IMR-90 (cell line): ENCODE data around the gene PEX7. TPM values are rescaled to one million over a fixed set of nuclear protein-coding genes. Genes with fewer than 3 reads are reported as not detected.

ENCODE experiments used
- ATAC-seq: fragments of 200-7000 bp; cut with Tn5 transposase; 2 replicates; pipeline ENCODE4 v1.9.1; 2020; ENCODE audit warnings: low read depth, mild to moderate bottlenecking, moderate library complexity
- BruUV-seq: library from RNA; stranded (reverse); fragments of 400-500 nt; replicated peaks from 2 replicates; lab custom pipeline; 2021; lab: Mats Ljungman, UMichigan
- CTCF ChIA-PET: fragments of 300-600 bp; formaldehyde crosslinking; extraction: SDS; loops from one replicate; lab custom pipeline; 2021; ENCODE audit warnings: antibody characterized with exemption; lab: Yijun Ruan, JAX
- POLR2A ChIA-PET: fragments of 300-600 bp; sonication (Branson Sonifier 250); formaldehyde crosslinking; loops from one replicate; lab custom pipeline; 2022; ENCODE audit warnings: antibody characterized with exemption; ENCODE audit not compliant: unreplicated experiment; lab: Charles Lee
- DNase-seq: peaks from one replicate; pipeline ENCODE4 v3.0.0; 2013
- H2AFZ ChIP-seq: replicated peaks from 2 replicates; pipeline ENCODE3; 2013; ENCODE audit warnings: low read length, mild to moderate bottlenecking; ENCODE audit not compliant: poor library complexity
- H2AK5ac ChIP-seq: 2 replicates; pipeline ENCODE4 v1.6.1; 2013; ENCODE audit warnings: low read depth, low read length, inconsistent platforms
- H2AK9ac ChIP-seq: replicated peaks from 2 replicates; pipeline ENCODE3; 2013; ENCODE audit warnings: mild to moderate bottlenecking, low read depth, low read length, moderate library complexity; ENCODE audit not compliant: poor library complexity
- H2BK120ac ChIP-seq: 2 replicates; pipeline ENCODE4 v1.6.1; 2013; ENCODE audit warnings: low read depth, low read length, inconsistent platforms
- H2BK15ac ChIP-seq: 3 replicates; pipeline ENCODE4 v1.6.1; 2013; ENCODE audit warnings: low read depth, low read length, inconsistent platforms
- H2BK20ac ChIP-seq: 2 replicates; pipeline ENCODE4 v1.6.1; 2013; ENCODE audit warnings: low read depth, mild to moderate bottlenecking, inconsistent platforms, low read length, moderate library complexity
- H2BK5ac ChIP-seq: 2 replicates; pipeline ENCODE4 v1.6.1; 2013; ENCODE audit warnings: mild to moderate bottlenecking, low read depth, low read length, inconsistent platforms; ENCODE audit not compliant: poor library complexity, severe bottlenecking
- H3K14ac ChIP-seq: replicated peaks from 2 replicates; pipeline ENCODE4 v1.6.1; 2013; ENCODE audit warnings: low read depth, low read length, inconsistent platforms
- H3K18ac ChIP-seq: 2 replicates; pipeline ENCODE4 v1.6.1; 2013; ENCODE audit warnings: low read depth, low read length, control low read depth
- H3K23ac ChIP-seq: 2 replicates; pipeline ENCODE4 v1.6.1; 2013; ENCODE audit warnings: low read depth, low read length, inconsistent platforms
- H3K27ac ChIP-seq: 2 replicates; pipeline ENCODE4 v1.5.1; 2013; ENCODE audit warnings: mild to moderate bottlenecking, control low read depth, low read length; ENCODE audit not compliant: insufficient read depth
- H3K27me3 ChIP-seq: 2 replicates; pipeline ENCODE4 v1.6.1; 2013; ENCODE audit warnings: low read length; ENCODE audit not compliant: control insufficient read depth, insufficient read depth
- H3K36me3 ChIP-seq: 2 replicates; pipeline ENCODE4 v1.6.1; 2013; ENCODE audit warnings: low read length, mixed read lengths; ENCODE audit not compliant: control insufficient read depth, insufficient read depth
- H3K4ac ChIP-seq: 2 replicates; pipeline ENCODE4 v1.6.1; 2013; ENCODE audit warnings: low read depth, low read length, inconsistent platforms
- H3K4me1 ChIP-seq: 2 replicates; pipeline ENCODE4 v1.6.1; 2013; ENCODE audit warnings: low read length, mixed read lengths; ENCODE audit not compliant: control insufficient read depth, insufficient read depth
- H3K4me2 ChIP-seq: 2 replicates; pipeline ENCODE4 v1.6.1; 2013; ENCODE audit warnings: low read depth, mild to moderate bottlenecking, control low read depth, low read length, moderate library complexity
- H3K4me3 ChIP-seq: 2 replicates; pipeline ENCODE4 v1.5.1; 2013; ENCODE audit warnings: low read depth, mild to moderate bottlenecking, control low read depth, low read length, moderate library complexity; ENCODE audit not compliant: insufficient read depth
- H3K56ac ChIP-seq: 2 replicates; pipeline ENCODE4 v1.6.1; 2013; ENCODE audit warnings: low read length, inconsistent platforms; ENCODE audit not compliant: insufficient read depth; ENCODE audit errors: extremely low read depth
- H3K79me1 ChIP-seq, 2 experiments: 2 replicates each; pipeline ENCODE4 v1.6.1; 2013; ENCODE audit warnings: low read length in 2 of 2, inconsistent platforms in 1 of 2, low read depth in 1 of 2
- H3K9ac ChIP-seq: 2 replicates; pipeline ENCODE4 v1.6.1; 2013; ENCODE audit warnings: low read depth, low read length, control low read depth
- H3K9me1 ChIP-seq: 2 replicates; pipeline ENCODE4 v1.6.1; 2013; ENCODE audit warnings: low read length, inconsistent platforms; ENCODE audit not compliant: insufficient read depth
- H3K9me3 ChIP-seq: 2 replicates; pipeline ENCODE4 v1.6.1; 2013; ENCODE audit warnings: low read length; ENCODE audit not compliant: control insufficient read depth, insufficient read depth
- H4K20me1 ChIP-seq: 2 replicates; pipeline ENCODE4 v1.6.1; 2013; ENCODE audit warnings: low read length, inconsistent platforms; ENCODE audit not compliant: insufficient read depth
- H4K5ac ChIP-seq: 2 replicates; pipeline ENCODE4 v1.6.1; 2013; ENCODE audit warnings: mild to moderate bottlenecking, low read depth, low read length, control low read depth
- H4K8ac ChIP-seq, 2 experiments: 2 replicates each; pipeline ENCODE4 v1.6.1; 2013; ENCODE audit warnings: low read depth in 2 of 2, low read length in 2 of 2, control low read depth in 1 of 2, inconsistent platforms in 1 of 2
- H4K91ac ChIP-seq: 2 replicates; pipeline ENCODE4 v1.6.1; 2013; ENCODE audit warnings: low read depth, low read length, inconsistent platforms; ENCODE audit not compliant: insufficient read depth
- CEBPB ChIP-seq: IDR thresholded peaks from 2 replicates; pipeline ENCODE4 v1.6.1; 2012; ENCODE audit warnings: low read depth, low read length, improper control_type of control experiment
- RCOR1 ChIP-seq: IDR thresholded peaks from 2 replicates; pipeline ENCODE4 v1.6.1; 2012; ENCODE audit warnings: mild to moderate bottlenecking, low read length, improper control_type of control experiment; ENCODE audit not compliant: insufficient replicate concordance
- WGBS, 2 experiments: methylation state at CpG; one replicate each; pipeline versions ENCODE4 v1.1.5 to v1.1.7; 2013; ENCODE audit warnings: missing lambda C conversion rate in 2 of 2; ENCODE audit not compliant: insufficient read length in 1 of 2; ENCODE audit errors: extremely low coverage in 2 of 2; 5-methylcytosine and 5-hydroxymethylcytosine counted together
- dilution Hi-C: fragments of 300-500 bp; cut with HindIII; formaldehyde crosslinking; loops from one replicate; pipeline ENCODE4 v1.14.3; 2018; ENCODE audit warnings: low sequenced_read_pairs; ENCODE audit not compliant: unreplicated experiment
- in situ Hi-C: fragments of 300-500 bp; cut with MboI; formaldehyde crosslinking; loops from 3 replicates; pipeline ENCODE4 v1.14.3; 2019; ENCODE audit warnings: low sequenced_read_pairs, inconsistent platforms, mixed read lengths
- intact Hi-C: fragments of 100-400 bp; cut with micrococcal nuclease; formaldehyde crosslinking; loops from 2 replicates; pipeline ENCODE4 v1.10.0; 2022
- polyA plus RNA-seq, 3 experiments: library from polyadenylated mRNA; depleted of rRNA; stranded (reverse); fragments of >200 nt; gene quantifications; 2 replicates each; pipeline ENCODE4 v1.2.3, GENCODE V29; 2012; ENCODE audit warnings: low replicate concordance in 1 of 3
- total RNA-seq: library from RNA; depleted of rRNA; stranded (reverse); fragments of >200 nt; gene quantifications from 2 replicates; pipeline ENCODE4 v1.2.3, GENCODE V29; 2012

The PEX7 gene
- total and polyA plus RNA-seq, 2 of the 4 experiments (the other 2 are of a cell fraction), result 5.4 to 7.0 TPM

GRCh38 chr6:136880748-136881460 is 58.5 kb downstream of the PEX7 start:
- dilution Hi-C loops (no loop called here), intact Hi-C loops (no loop called here)

More at GRCh38 chr6:136880748-136881460, 58.5 kb downstream of the PEX7 start:
- no peak overlapping the region for H2AFZ ChIP-seq
- no peak overlapping the region for H3K4ac ChIP-seq
- no peak overlapping the region for H4K8ac ChIP-seq
- no peak overlapping the region for H3K18ac ChIP-seq
- no peak overlapping the region for H2BK15ac ChIP-seq
- H3K36me3 ChIP-seq, result no peaks in the 10 kb centered on the region
- TF ChIP-seq CEBPB (no peak), RCOR1 (no peak)
- H3K9me1 ChIP-seq, result no peaks in the 10 kb centered on the region
- H3K56ac ChIP-seq, result no peak overlapping the region
- H3K4me2 ChIP-seq, result no peak overlapping the region
- no peaks in the 10 kb centered on the region for H3K9me3 ChIP-seq
- H3K27ac ChIP-seq, result no peak overlapping the region
- H2BK5ac ChIP-seq, result no peak overlapping the region
- no peaks in the 10 kb centered on the region for H3K79me1 ChIP-seq
- no peak overlapping the region for H4K5ac ChIP-seq
- no peaks in the 10 kb centered on the region for H4K20me1 ChIP-seq
- no peak overlapping the region for H4K91ac ChIP-seq
- H3K27me3 ChIP-seq, result no peaks in the 10 kb centered on the region
- no peak overlapping the region for H3K4me3 ChIP-seq
- DNase-seq (no peak), ATAC-seq (no peak)
- no peak overlapping the region for H2BK20ac ChIP-seq
- in situ Hi-C loops, result no loop called here
- H3K4me1 ChIP-seq, result peaks cover 3% of the 10 kb centered on the region; the same call in 1 of the 2 replicates
- H2AK9ac ChIP-seq, result no peak overlapping the region
- no TSS peak for BruUV-seq
- WGBS, 2 experiments, result no CpG with 5 or more reads among the region's 4 CpGs
- ChIA-PET CTCF (interaction anchor here (0.8 to 1.5 kb wide), 2 partner anchors 16 to 17 kb away, joined by 3 to 4 read pairs; no protein-coding TSS in a partner anchor), POLR2A (no interaction called here)
- H3K9ac ChIP-seq, result no peak overlapping the region
- no peak overlapping the region for H3K14ac ChIP-seq
- no peak overlapping the region for H2AK5ac ChIP-seq
- no peak overlapping the region for H3K23ac ChIP-seq
- no peak overlapping the region for H2BK120ac ChIP-seq
